ENCODE results near the gene LDHAL6A.

LDHAL6A gene

DNA sequence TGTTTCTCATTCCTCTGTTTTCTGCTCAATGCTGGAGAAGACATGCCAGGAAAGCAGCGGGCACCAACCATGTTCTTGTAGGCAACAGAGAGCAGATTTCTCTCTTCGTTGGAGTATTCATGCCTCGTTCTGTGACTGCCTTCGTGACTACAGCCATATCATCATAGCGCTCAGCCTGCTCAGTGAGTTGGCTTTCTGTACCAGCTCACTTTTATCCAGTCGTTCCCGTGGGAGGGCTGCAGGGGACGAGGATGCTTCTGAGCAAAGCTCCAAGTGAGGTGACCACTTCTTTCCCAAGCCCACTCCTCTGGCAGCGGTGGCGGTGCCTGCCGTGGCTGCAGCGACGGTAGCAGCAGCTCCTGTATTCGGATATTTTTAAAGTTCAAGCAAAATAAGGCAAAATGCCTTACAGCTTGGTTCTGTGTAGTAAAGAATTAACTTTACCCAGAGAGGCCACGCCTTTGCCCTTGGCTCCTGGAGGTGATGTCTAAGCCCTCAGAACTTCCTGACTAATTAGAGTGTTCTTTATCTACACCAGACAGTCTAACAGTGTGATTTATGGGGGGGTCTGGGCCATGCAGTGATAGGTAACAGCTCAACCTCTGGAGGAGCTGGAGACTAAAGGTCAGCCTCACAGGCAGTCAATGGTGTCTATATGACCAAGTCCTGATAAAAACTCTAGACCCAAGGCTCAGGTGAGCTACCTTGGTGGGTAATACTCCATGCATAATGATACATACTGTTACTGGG lies 35.3 kb downstream of the LDHAL6A start:
- no peak for DNase-seq

DNA sequence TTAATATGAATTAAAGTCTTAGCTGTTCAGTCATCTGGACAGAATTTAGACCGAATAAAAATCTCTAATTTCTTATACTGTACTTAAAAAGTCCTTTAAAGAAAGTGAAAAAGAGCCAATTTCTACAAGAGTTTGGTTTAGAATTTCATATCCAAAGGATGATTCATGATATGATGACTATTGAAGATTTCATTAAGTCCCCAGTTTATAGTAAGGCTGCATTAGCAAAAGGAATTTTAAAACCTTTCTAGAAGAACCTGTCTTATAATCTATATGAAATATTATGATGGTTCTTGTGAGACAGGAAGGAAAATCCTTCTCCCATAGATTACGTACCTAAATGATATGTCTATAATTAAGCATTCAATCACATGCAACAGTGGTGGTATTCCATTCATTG lies 36.3 kb downstream of the LDHAL6A start:
- DNase-seq: no peak

DNA sequence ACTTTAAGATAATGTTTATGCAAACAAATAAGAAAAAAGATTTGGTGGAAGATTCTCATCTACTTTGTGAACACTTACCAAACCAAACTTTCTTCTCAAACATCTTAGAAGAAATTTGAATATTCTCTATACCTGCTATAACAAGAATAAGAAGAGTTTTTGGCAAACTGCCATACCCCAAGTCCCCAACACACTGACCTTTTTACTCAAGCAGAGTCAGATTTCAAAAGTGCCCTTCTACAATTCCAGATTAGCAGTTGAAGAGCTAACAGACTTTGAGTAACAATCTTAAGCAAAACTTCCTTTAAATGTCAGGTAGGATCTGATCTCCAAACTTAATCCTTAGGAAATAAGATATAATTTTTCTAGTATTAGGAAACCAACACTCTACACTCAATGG lies 37.2 kb downstream of the LDHAL6A start:
- no peak for DNase-seq

DNA sequence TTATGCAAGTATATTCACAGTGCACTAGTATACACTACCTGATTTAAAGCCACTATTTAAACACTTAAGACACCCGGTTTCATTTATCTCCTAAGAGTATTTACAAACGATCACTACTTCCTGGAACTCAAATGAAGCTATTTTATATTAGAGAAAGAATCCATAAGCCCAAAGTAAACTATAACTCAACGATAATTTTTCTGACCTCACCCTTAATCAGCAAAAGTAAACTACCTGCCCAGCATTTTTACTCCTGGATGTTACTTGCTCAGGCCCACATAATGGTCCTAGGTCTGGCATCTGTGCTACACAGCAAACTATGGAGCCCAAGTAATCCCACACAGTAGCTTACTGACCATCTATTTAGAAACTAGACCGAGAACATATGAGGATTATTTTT lies 37.7 kb downstream of the LDHAL6A start:
- no peak for DNase-seq

DNA sequence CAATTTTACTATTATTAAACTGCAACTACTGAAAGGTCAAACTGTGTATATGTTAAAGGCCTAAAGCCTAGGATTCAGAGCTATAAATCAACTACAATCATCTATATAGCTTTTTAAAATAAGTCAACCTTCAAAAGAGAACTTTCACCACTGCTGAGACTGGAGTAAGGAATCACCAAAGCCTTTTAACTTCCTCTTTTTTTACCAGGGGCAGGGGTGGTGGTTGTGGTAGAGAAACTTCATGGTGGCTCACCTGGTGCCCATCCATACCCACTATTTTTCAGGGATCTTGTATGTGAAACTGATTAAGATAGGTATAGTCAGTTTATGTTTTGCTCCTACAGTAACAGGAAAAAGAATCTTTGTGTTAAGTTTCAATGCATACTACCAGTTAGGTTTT lies 39.6 kb downstream of the LDHAL6A start:
- no peak for DNase-seq

DNA sequence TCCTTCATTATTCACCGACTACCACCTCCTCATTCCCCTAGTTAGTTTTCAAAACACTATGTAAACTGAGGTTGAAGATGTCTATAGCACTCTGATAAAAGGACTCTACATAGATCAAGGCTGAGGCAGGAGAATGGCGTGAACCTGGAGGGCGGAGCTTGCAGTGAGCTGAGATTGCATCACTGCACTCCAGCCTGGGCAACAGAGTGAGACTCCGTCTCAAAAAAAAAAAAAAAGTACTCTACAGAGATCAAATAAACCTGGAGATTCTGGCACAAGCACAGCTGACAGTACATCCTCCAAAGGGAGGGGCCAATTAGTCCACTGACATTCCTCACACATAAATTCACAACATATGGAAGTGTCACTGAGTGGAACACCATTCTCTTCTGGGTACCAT lies 40.0 kb downstream of the LDHAL6A start:
- no peak for DNase-seq

DNA sequence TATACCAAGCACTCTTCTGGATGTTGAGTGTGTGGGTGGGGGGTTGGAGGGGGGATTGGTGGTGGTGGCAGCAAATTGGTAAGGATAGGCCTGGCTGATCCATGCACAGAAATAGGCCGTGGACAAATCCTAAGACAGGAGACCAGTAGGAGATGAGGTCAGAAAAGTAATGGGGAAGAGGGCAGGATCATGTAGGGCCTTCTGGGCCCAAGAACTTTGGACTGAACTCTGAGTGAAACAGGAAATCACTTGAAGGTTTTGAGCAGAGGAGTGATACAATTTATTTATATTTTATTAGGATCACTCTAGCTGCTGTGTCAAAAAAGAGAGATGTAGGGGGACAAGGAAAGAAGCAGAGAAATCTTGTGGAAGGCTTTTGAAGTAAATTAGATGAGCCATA lies 42.4 kb downstream of the LDHAL6A start:
- no peak for DNase-seq

DNA sequence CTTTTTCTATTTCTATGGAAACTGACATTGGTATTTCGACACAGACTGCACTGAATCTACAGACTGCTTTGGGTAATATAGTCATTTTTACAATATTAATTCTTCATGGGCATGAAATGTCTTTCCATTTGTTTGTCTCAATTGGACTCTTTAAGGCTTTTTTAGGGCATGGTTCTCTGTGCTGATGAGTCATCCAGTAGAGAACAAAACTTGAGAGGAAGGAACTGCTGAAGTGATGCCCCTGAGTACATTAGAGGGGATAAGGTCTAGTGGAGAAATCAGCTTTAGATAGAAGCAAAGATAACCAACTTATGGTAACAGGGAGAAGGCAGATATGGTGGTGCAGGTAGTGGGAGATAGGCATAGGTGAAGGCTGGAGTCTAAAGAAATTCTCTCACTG lies 46.0 kb downstream of the LDHAL6A start:
- DNase-seq: no peak

DNA sequence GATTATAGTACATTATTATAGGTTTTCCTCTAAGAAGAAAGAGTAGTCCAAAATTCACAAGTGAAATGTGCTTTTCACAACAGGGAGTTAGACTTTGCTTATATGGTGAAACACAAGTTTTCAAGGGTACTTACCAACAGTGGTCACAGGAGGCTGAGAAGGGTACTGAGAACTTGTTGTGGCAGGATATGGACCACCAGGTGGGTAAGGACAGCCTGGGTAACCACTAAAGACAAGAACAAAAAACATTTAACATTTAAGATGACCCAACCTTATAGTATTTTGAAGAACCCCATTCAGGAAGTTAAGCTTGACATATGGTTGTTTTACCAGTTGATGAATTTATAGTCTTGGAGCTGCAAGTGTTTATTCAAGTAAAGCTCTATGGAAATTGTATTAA lies 46.7 kb downstream of the LDHAL6A start:
- DNase-seq: no peak

DNA sequence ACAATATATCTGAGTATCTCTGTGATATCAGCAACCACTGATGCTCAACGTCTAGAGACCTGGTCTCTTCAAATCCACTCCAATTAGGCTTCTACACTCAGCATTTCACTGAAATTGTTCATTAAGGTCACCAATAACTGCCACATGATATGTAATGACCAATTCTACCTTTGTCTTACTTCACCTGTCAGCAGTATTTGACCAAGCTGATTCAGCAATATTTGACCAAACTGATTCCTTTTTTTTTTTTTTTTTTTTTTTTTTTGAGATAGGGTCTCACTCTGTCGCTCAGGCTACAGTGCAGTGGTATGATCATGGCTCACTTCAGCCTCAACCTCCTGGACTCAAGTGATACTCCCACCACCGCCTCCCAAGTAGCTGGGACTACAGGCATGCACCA lies 65.5 kb downstream of the LDHAL6A start:
- no peak for DNase-seq

DNA sequence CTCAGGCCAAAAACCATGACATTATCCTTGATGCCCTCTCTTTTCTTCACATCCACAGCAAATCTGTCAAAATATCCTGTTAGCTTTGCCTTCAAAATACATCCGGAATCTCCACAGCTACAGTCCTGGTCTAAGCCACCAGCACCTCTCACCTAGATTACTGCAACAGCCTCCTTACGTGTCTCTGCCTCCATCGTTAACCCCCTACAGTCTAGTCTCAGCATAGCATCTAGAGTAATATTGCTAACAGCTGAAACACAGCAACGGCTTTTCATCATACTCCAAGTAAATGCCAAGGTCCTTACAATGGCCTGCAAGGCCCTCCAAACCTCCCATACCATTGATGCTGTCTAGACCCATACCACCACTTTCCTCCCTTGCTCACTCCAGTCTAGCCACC lies 66.7 kb downstream of the LDHAL6A start:
- DNase-seq: no peak

DNA sequence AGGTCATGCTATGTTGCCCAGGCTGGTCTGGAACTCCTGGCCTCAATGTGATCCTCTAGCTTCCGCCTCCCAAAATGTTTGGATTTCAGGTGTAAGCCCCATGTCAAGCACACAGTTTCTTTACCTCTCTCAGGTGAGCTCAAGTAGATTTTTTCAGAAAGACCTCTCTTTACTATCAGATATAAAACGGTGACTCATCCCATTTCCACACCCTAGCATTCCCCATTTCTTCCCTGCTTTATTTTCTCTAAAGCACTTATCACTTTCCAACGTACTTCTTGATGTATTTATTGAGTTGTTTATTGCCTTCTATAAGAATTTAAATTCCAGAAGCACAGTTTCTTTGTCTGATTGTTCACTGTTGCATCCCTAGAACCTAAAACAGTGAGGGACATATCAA lies 67.4 kb downstream of the LDHAL6A start:
- no peak for DNase-seq

DNA sequence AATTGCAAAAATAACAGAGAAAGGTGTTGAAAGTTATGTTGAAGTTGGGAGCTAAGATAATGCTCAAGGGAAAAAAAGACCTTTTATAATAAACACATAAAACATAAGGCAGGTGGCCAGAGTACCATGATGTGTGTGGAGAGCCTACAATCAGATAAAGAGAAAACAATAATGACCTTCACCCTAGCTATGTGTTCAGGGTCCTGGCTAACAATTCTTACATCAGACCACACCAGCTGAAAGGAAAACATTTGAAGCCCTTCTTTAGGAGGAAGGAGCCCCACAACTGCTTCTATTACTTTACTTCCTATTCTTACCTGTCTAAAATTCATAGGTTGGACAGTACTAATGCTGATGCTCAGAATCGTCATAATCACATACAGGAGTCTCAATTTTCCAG lies 68.6 kb downstream of the LDHAL6A start:
- no peak for DNase-seq

DNA sequence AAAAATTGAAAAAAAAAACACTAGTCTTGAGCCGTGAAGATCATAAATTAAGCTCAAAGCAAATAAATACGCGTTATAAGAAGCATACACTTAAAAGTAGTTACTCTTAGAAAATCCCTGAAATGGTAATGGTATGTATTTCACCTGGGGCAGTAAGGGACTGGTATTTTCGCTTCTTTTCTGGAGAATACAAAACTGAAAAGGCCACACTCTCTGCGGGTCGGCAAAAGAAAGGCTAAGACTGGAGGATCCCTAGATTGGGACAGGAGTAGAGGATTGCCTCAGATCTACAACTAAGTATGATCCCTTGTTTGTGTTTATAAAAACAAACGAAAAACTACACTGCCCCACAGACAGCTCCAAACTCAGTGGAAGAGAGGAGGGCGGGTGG lies 70.5 kb downstream of the LDHAL6A start:
- DNase-seq: no peak

DNA sequence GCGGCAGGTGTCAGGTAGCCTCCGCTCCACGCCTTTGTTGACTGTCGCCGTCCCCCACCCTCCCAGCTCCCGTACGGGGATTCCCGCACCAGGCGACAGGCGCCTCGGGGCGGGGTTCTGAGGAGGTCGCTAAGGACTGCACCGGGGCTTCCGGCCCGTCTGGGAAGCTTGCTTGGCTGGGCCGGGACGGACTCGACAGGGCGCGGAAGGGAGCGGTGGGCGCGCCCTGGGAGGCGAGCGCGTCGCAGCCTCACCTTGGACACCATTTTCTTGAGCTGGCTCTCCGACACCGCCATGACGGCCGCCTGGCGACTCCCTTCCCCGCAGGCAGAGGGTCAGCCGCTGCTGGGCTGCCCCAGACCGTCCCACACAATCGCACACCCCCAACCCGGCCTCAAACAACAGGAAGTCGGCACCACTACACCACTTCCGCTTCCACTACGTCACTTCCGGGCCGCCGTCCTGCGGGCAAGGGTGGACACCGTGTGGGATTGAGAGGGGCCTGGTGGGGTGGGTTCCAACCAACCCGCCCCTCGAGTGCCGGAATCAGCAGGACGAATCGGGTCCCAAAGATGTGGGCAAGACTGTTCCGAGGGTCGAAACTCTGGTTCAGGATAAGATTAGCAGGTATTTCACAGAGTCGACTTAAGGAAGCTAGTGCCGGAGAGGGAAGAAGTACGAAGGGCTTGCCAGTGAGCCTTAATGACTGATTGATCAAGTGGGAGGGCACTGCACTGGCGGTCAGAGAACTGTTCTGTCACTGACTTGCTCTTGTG lies 71.1 kb downstream of the LDHAL6A start, which contains the start of gene TSG101:
TSG101 (minus strand) TSS at position 422 of the 776 bp plus-strand sequence; CDS start at position 296, 126 bp downstream.
- DNase-seq: peak; percentile 92

DNA sequence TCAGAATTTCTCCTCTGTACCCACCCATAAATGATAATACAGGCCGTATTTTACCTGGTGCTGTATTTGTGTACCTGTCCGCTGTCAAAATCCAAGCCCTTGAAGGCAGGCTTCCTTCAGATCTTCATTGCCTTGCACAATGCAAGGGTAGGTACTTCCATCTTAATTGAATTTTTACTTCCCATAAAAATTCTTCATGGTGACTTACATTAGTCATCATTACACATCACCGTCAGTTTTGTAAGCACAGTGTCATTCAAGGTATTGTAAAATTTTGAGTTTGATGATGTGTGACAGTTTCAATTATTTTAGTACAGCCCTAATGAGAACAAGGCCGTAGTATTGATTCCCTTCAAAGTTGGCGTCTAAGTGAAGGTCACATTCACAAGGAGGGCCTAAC lies 71.9 kb downstream of the LDHAL6A start:
- no peak for DNase-seq

Data from stimulated activated CD4-positive, alpha-beta T cell treated with anti-CD3 and anti-CD28 coated beads, Interleukin-4, amount 100 ng/mL, for 1 hour (primary cell).